ENCODE results near the gene SLCO4A1.

GRCh38 chr20:62633598-62634329 lies 8.5 kb upstream of the SLCO4A1 start:
- no peak for TF ChIP-seq CTCF (IDR thresholded peaks at IDR 0.05)
- TF ChIP-seq POLR2A (IDR thresholded peaks at IDR 0.05): no peak

Data from vagina (tissue), 2 donors.